GM19023 (cell line): Measurements from ENCODE around the gene ACADM.
"Not testable (repeated sequence)": the region's sequence is repeated elsewhere in the genome, so short reads cannot be mapped to it uniquely, and the experiment has no call there.

Source experiments
- ATAC-seq: cut with Tn5 transposase; IDR thresholded peaks from one replicate; pipeline ENCODE4 v1.9.1; 2021; ENCODE audit warnings: mild to moderate bottlenecking, moderate library complexity; ENCODE audit not compliant: unreplicated experiment

ACADM gene

GRCh38 chr1:75733661-75734060, 9.2 kb downstream of the ACADM start:
- ATAC-seq: no peak

GRCh38 chr1:75736016-75736415, 11.5 kb downstream of the ACADM start:
- ATAC-seq: no peak

GRCh38 chr1:75742047-75742625, 17.6 kb downstream of the ACADM start:
- ATAC-seq: no peak

GRCh38 chr1:75745276-75745675, 20.8 kb downstream of the ACADM start:
- ATAC-seq: peak; percentile 67

- not testable (repeated sequence) for ATAC-seq
These were observed 32.7 kb downstream of the ACADM start for GRCh38 chr1:75757210-75757609.

- ATAC-seq: not testable (repeated sequence)
These were observed 34.0 kb downstream of the ACADM start for GRCh38 chr1:75758543-75758942.

GRCh38 chr1:75764057-75764655, 39.6 kb downstream of the ACADM start:
- ATAC-seq: no peak

- no peak for ATAC-seq
These were observed 41.3 kb downstream of the ACADM start for GRCh38 chr1:75765697-75766355.

GRCh38 chr1:75768016-75768415, 43.5 kb downstream of the ACADM start:
- no peak for ATAC-seq

- ATAC-seq: no peak
These were observed 46.3 kb downstream of the ACADM start for GRCh38 chr1:75770761-75771160.

- ATAC-seq: no peak
These were observed 47.5 kb downstream of the ACADM start for GRCh38 chr1:75771978-75772377.

GRCh38 chr1:75777812-75778211, 53.3 kb downstream of the ACADM start:
- not testable (repeated sequence) for ATAC-seq

GRCh38 chr1:75778694-75779093, 54.2 kb downstream of the ACADM start:
- ATAC-seq: not testable (repeated sequence)

GRCh38 chr1:75780183-75780582, 55.7 kb downstream of the ACADM start:
- not testable (repeated sequence) for ATAC-seq

- not testable (repeated sequence) for ATAC-seq
These were observed 59.4 kb downstream of the ACADM start for GRCh38 chr1:75783920-75784319.

- peak; percentile 12 for ATAC-seq
These were observed 60.9 kb downstream of the ACADM start for GRCh38 chr1:75785320-75785982.

GRCh38 chr1:75785983-75786853, 61.7 kb downstream of the ACADM start, which contains the start of gene RABGGTB:
TSS of gene RABGGTB (plus strand) at chr1:75786256. CDS start at chr1:75786272, 16 bp downstream.
- peak; percentile 67 for ATAC-seq

- ATAC-seq: no peak
These were observed 62.5 kb downstream of the ACADM start for GRCh38 chr1:75786901-75787493.

- no peak for ATAC-seq
These were observed 63.0 kb downstream of the ACADM start for GRCh38 chr1:75787524-75787923.

GRCh38 chr1:75789988-75790387, 65.5 kb downstream of the ACADM start:
- no peak for ATAC-seq
